Germinal center (tissue), 1 donor: ENCODE results near the gene GALNT14.
"Not testable (repeated sequence)": the region's sequence is repeated elsewhere in the genome, so short reads cannot be mapped to it uniquely, and the experiment has no call there.

Experiments used
- DNase-seq: peaks from one replicate; pipeline ENCODE4 v3.0.0; 2012; ENCODE audit warnings: mixed read lengths, low spot score

Gene GALNT14

DNA sequence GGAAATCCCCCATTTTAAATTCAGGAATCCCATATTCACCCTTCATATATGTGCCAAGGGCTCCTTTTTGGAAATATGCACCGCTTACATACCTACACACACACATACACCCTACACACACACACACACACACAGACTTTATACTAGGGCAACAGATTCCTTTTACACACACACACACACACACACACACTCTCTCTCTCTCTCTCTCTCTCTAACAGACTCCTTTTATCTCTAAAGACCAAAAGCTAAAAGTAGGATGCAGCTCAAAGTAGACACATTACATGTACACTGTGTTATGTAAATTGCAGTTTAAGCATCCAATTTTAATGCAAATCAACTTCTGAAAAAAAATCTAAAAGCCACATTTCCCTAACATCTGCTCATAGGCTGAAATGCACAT, 200.0 kb downstream of the GALNT14 start:
- DNase-seq = no peak

GRCh38 chr2:30936977-30937376, 201.3 kb downstream of the GALNT14 start:
- DNase-seq = no peak

DNA sequence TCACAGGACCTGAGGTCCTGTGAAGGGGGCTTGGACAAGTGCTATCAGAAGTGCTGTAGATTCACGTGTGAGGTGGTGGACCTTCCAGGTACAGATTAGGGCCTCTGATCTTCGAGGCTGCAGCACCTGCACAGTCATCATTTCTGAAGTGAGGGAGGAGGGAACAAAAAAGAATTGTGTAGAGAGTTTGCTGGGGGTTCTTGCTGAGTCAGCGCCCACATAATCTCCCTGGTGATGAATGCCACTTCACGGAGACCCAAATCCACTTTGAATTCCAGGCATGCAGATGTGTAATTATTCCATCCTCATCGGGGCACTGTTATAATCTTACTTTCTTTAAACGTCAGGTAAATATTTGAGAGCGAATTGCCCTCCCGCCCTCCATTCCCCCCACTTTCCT, 202.4 kb downstream of the GALNT14 start:
- no peak for DNase-seq

DNA sequence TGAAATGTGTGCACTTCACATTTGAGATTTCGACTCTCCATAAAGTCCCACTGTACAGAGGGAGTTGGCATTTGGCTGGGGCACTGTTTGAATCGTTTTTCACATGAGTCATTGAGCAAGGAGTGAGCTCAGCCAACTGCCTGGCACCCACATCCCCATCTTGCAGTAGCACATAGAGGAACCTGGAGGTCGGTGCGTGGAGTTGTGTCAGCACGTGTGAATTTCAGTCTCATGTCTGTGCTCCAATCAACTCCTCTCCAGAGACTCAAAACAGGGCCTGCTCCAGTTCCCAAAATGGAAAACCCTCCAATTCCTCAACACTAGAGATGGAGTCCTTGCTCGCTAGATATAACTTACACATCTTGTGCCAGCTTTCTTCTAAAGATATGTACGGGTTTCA, 204.2 kb downstream of the GALNT14 start:
- DNase-seq = no peak

DNA sequence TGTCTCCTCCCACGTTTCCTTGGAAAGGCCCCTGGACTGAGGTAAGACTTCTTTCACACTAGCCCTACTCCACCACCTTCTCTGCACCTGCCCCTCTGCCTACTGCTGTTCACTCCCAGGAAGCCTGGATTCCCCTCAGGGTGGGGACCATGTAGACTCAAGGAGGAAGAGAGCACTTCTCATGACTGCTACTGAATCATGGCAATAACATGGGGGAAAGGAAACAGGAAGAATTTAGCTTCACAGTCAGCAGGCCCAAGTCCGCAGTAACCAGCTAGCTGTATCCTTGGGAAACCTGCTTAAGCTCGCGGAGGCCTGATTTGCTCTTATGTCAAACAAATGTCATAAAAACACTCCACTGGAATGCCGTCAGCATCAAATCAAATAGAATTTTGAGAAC, 204.7 kb downstream of the GALNT14 start:
- no peak for DNase-seq

- DNase-seq = no peak
These were observed 205.4 kb downstream of the GALNT14 start for GRCh38 chr2:30932870-30933269.

DNA sequence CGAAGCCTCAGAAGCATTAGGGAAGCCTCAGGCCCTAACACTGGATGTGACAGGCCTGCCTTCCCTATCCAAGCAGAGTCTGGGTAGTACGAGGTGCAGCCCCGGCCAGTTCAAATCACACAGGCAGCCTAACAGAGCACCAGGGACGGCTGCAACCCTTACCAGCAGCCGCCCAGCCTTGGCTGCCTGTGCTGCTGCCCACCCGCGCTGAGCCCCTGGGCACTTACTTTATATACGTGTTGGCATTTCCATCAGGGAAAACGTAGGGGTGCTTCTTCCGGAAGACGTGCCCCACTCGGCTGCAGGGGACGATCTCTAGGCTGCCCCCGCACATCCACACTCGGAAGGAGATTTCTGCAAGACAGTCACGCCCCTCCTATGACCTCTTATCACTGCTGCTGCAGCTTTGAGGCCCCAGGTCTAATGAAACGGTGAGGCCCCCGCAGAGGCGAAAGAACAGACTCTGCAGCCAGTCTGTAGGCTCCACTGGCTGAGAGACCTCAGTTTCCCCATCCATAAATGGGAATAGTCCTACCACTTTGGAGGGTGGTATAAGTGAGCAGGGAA, 206.3 kb downstream of the GALNT14 start:
- no peak for DNase-seq

DNA sequence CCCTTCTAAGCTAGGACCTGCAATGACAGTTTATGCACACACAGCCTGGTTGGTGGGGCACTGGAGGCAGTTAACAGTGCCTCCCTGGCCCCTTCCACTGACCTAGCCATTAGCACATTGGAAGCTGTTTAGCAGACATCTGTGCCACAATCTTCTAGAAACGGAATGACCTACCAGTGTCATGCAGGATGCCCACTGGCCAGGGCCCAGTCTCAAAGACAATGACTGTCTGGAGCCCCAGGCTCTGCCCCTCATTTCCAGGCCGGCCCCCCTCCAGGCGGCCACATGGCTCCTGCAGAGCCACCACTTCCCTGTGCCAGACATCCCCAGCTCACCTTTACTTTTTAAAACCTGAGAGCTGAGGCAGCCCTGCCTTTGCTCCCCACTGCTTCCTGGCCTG, 207.5 kb downstream of the GALNT14 start:
- DNase-seq = no peak

GRCh38 chr2:30927465-30928075, 210.7 kb downstream of the GALNT14 start:
- DNase-seq = no peak

- no peak for DNase-seq
These were observed 211.6 kb downstream of the GALNT14 start for GRCh38 chr2:30926606-30927005.

DNA sequence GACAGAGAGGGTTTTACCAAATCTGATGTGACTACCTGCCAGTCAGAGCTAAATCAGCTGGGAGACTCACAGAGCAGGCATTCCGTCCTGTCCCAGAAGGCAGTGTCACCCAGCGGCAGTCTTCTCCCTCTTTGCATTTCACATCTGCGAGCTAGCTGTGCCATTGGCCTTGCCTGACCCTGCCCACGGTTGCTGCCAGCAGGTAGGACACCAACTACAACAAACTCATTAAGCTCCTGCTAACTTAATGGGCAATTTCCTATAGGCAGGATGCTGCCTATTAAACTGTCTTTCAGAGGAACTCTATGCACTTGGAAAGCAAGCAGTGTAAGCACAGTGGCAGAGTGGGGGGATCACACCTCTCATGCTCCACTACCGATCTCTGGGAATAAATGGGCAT, 214.6 kb downstream of the GALNT14 start:
- DNase-seq = no peak

- DNase-seq = no peak
These were observed 217.7 kb downstream of the GALNT14 start for GRCh38 chr2:30920511-30920910.

- DNase-seq = no peak
These were observed 222.8 kb downstream of the GALNT14 start for GRCh38 chr2:30915486-30915885.

- no peak for DNase-seq
These were observed 223.8 kb downstream of the GALNT14 start for GRCh38 chr2:30914456-30914855.

DNA sequence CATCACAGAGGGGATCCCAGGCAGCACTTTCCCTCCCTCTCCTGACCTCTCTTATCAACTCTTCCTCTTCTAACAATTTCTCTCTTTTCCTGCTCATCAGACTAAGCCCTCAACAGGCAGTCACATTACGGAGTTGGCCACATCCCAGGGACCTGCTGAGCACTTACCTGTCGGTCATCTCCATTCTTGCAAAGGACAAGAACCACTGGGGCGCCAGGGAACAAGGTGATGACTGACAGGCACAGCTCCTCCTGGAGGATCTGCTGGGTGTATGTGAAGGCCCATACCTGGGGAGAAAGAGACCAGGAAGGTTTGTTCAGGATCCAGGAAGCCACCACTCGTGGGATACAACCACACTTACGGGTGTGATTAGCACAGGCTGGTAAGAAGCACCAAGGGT, 226.2 kb downstream of the GALNT14 start:
- DNase-seq = no peak

GRCh38 chr2:30911327-30911726, 226.9 kb downstream of the GALNT14 start:
- DNase-seq = no peak

- DNase-seq = no peak
These were observed 227.6 kb downstream of the GALNT14 start for GRCh38 chr2:30910686-30911085.

DNA sequence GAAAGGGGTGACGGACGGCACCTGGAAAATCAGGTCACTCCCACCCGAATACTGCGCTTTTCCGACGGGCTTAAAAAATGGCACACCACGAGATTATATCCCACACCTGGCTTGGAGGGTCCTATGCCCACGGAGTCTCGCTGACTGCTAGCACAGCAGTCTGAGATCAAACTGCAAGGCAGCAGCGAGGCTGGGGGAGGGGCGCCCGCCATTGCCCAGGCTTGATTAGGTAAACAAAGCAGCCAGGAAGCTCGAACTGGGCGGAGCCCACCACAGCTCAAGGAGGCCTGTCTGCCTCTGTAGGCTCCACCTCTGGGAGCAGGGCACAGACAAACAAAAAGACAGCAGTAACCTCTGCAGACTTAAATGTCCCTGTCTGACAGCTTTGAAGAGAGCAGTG, 233.8 kb downstream of the GALNT14 start:
- DNase-seq = not testable (repeated sequence)

GRCh38 chr2:30903326-30903725, 234.9 kb downstream of the GALNT14 start:
- no peak for DNase-seq

DNA sequence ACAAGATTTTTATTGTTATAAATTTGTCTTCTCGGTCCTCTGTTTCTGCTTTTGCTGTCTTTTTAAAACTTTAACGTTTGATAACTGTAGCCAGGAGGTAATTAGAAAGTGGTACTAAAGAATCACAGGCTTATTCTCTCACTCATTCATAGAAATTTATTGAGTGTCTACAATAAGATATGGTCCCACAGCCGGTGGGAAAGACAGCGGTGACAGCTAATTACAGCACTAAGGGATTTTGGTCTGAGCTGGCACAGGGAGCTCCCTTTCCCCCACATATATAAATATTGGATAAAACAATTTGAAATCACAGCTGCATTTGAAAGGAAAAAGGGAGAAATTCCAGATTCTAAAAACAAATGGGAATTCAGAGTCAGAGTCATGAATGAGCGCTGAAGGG, 237.9 kb downstream of the GALNT14 start:
- no peak for DNase-seq

GRCh38 chr2:30899516-30900054, 238.7 kb downstream of the GALNT14 start:
- DNase-seq = no peak

- no peak for DNase-seq
These were observed 240.7 kb downstream of the GALNT14 start for GRCh38 chr2:30897539-30897938.

GRCh38 chr2:30894498-30895119, 243.6 kb downstream of the GALNT14 start:
- DNase-seq = no peak
